Fibroblast of skin of scalp (primary cell): ENCODE data around the gene TLN1.

Experiments
- DNase-seq: peaks from one replicate; pipeline ENCODE4 v3.0.0-alpha.2; 2013

The TLN1 gene

GRCh38 chr9:35664531-35665470 lies 67.2 kb downstream of the TLN1 start, which contains the start of gene ARHGEF39:
Gene ARHGEF39, minus strand, starts transcription at chr9:35665195. Its CDS starts 26 bp downstream, at chr9:35665169.
- DNase-seq, result peak; percentile 82

- no peak for DNase-seq
Measured at GRCh38 chr9:35662437-35662836, 69.6 kb downstream of the TLN1 start.

- DNase-seq, result no peak
Measured at GRCh38 chr9:35661756-35662350, 70.1 kb downstream of the TLN1 start.

- peak; percentile 75 for DNase-seq
Measured at GRCh38 chr9:35660966-35661415, 71.0 kb downstream of the TLN1 start.

GRCh38 chr9:35659340-35659739 lies 72.7 kb downstream of the TLN1 start:
- peak; percentile 81 for DNase-seq

- DNase-seq, result peak; percentile 61
Measured at GRCh38 chr9:35658968-35659220, 73.1 kb downstream of the TLN1 start.

- DNase-seq, result peak; percentile 88
Measured at GRCh38 chr9:35658137-35658967, 73.6 kb downstream of the TLN1 start, which contains the start of gene CCDC107. Gene CCDC107, plus strand, starts transcription at chr9:35658292. Its CDS starts 88 bp downstream, at chr9:35658380.

- DNase-seq, result peak; percentile 100
Measured at GRCh38 chr9:35657546-35658136, 74.4 kb downstream of the TLN1 start, which contains the start of gene RMRP. Gene RMRP, minus strand, starts transcription at chr9:35658019.

GRCh38 chr9:35656831-35657545 lies 75.0 kb downstream of the TLN1 start:
- DNase-seq, result peak; percentile 60

- no peak for DNase-seq
Measured at GRCh38 chr9:35656348-35656747, 75.6 kb downstream of the TLN1 start.

GRCh38 chr9:35653611-35654010 lies 78.4 kb downstream of the TLN1 start:
- DNase-seq, result no peak

GRCh38 chr9:35652829-35653209 lies 79.2 kb downstream of the TLN1 start:
- DNase-seq, result no peak

- DNase-seq, result peak; percentile 27
Measured at GRCh38 chr9:35651956-35652828, 79.8 kb downstream of the TLN1 start.

GRCh38 chr9:35650341-35651158 lies 81.4 kb downstream of the TLN1 start, which contains the start of gene SIT1:
Gene SIT1, minus strand, starts transcription at chr9:35650931. Its CDS starts 78 bp downstream, at chr9:35650853.
- no peak for DNase-seq

- DNase-seq, result no peak
Measured at GRCh38 chr9:35649431-35650340, 82.3 kb downstream of the TLN1 start.
